ENCODE measurements around the gene PTEN.

PTEN gene

GRCh38 chr10:87915406-87915805 lies 52.0 kb downstream of the PTEN start:
- Histone ChIP-seq H3K79me2 (ENCODE audit: control insufficient read depth, insufficient read depth, low read length, poor library complexity) (peaks cover 5% of the 10 kb centered on the region), H3K79me1 (ENCODE audit: low read length) (no peaks in the 10 kb centered on the region), H3K4ac (ENCODE audit: low read depth, low read length) (peak overlapping the region; percentile 27), H3K9me3 (ENCODE audit: insufficient read depth, low read depth, low read length) (no peaks in the 10 kb centered on the region), H3K27ac (ENCODE audit: low read depth, low read length) (no peak overlapping the region), H2BK120ac (ENCODE audit: insufficient read depth, low read length, poor library complexity) (no peak overlapping the region), H2AK5ac (ENCODE audit: low read length) (peak overlapping the region; percentile 29), H2BK12ac (ENCODE audit: low read length) (no peak overlapping the region), H3K14ac (ENCODE audit: low read length) (no peak overlapping the region), H3K4me2 (ENCODE audit: low read length) (no peak overlapping the region), H2BK5ac (ENCODE audit: low read depth, low read length, poor library complexity) (no peak overlapping the region), H2AFZ (ENCODE audit: insufficient read depth, low read length, poor library complexity) (no peak overlapping the region), H4K91ac (ENCODE audit: low read depth, low read length) (no peak overlapping the region), H3K27me3 (ENCODE audit: insufficient read depth, low read length) (no peaks in the 10 kb centered on the region), H3K36me3 (ENCODE audit: control insufficient read depth in 1 of 2, insufficient read depth in 2 of 2, low read length in 2 of 2) (peaks cover 3 to 4% of the 10 kb centered on the region in 2 experiments), H3K9ac (ENCODE audit: low read length) (no peak overlapping the region), H3K4me1 (ENCODE audit: control insufficient read depth in 1 of 2, insufficient read depth in 2 of 2, low read length in 2 of 2) (peaks cover 0 to 6% of the 10 kb centered on the region in 2 experiments), H3K23ac (ENCODE audit: low read length) (no peak overlapping the region), H3K18ac (ENCODE audit: low read length) (peak overlapping the region; percentile 3), H3K4me3 (ENCODE audit: low read depth, low read length) (no peak overlapping the region), H4K8ac (ENCODE audit: low read depth, low read length) (no peak overlapping the region), H4K12ac (ENCODE audit: low read depth, low read length) (no peak overlapping the region)
- no CpG with 5 or more reads among the region's 4 CpGs for WGBS (ENCODE audit: extremely low coverage, insufficient coverage, insufficient read length)
- DNase-seq, result no peak

DNA sequence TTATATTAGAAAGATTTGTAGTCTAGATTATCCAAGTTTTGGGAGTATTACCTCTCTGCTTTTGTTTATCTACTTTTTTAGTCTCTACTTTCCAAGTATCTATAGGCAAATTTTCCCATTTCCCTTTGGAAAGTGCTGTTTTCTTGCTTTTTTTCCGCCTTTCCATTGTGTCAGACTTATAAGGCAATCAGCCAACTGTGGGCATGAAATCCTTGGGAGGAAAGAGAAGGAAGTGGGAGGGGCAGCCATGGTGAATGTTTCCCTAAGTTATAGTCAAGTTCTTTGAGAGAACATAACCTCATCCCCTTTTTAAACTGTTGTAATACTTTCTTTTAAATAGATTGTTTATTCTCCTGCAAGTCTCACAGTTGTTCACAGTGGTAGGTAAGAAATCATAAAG lies 52.6 kb downstream of the PTEN start:
- Histone ChIP-seq H2BK5ac (ENCODE audit: low read depth, low read length, poor library complexity) (no peak overlapping the region), H3K27me3 (ENCODE audit: insufficient read depth, low read length) (no peaks in the 10 kb centered on the region), H3K79me1 (ENCODE audit: low read length) (no peaks in the 10 kb centered on the region), H3K4ac (ENCODE audit: low read depth, low read length) (no peak overlapping the region), H3K27ac (ENCODE audit: low read depth, low read length) (no peak overlapping the region), H3K23ac (ENCODE audit: low read length) (no peak overlapping the region), H4K12ac (ENCODE audit: low read depth, low read length) (no peak overlapping the region), H2AK5ac (ENCODE audit: low read length) (no peak overlapping the region), H4K8ac (ENCODE audit: low read depth, low read length) (no peak overlapping the region), H3K36me3 (ENCODE audit: control insufficient read depth in 1 of 2, insufficient read depth in 2 of 2, low read length in 2 of 2) (peaks cover 2 to 4% of the 10 kb centered on the region in 2 experiments), H2AFZ (ENCODE audit: insufficient read depth, low read length, poor library complexity) (no peak overlapping the region), H3K14ac (ENCODE audit: low read length) (no peak overlapping the region), H2BK120ac (ENCODE audit: insufficient read depth, low read length, poor library complexity) (no peak overlapping the region), H3K9me3 (ENCODE audit: insufficient read depth, low read depth, low read length) (no peaks in the 10 kb centered on the region), H4K91ac (ENCODE audit: low read depth, low read length) (no peak overlapping the region), H3K79me2 (ENCODE audit: control insufficient read depth, insufficient read depth, low read length, poor library complexity) (peaks cover 5% of the 10 kb centered on the region), H2BK12ac (ENCODE audit: low read length) (no peak overlapping the region), H3K9ac (ENCODE audit: low read length) (no peak overlapping the region), H3K18ac (ENCODE audit: low read length) (no peak overlapping the region), H3K4me2 (ENCODE audit: low read length) (no peak overlapping the region), H3K4me3 (ENCODE audit: low read depth, low read length) (no peak overlapping the region), H3K4me1 (ENCODE audit: control insufficient read depth in 1 of 2, insufficient read depth in 2 of 2, low read length in 2 of 2) (peaks cover 0 to 6% of the 10 kb centered on the region in 2 experiments)
- no peak for DNase-seq
- no CpG with 5 or more reads among the region's 1 CpG for WGBS (ENCODE audit: extremely low coverage, insufficient coverage, insufficient read length)

- Histone ChIP-seq H2BK12ac (ENCODE audit: low read length) (no peak overlapping the region), H3K79me2 (ENCODE audit: control insufficient read depth, insufficient read depth, low read length, poor library complexity) (peaks cover 5% of the 10 kb centered on the region), H2AK5ac (ENCODE audit: low read length) (no peak overlapping the region), H4K12ac (ENCODE audit: low read depth, low read length) (no peak overlapping the region), H3K79me1 (ENCODE audit: low read length) (no peaks in the 10 kb centered on the region), H3K9me3 (ENCODE audit: insufficient read depth, low read depth, low read length) (no peaks in the 10 kb centered on the region), H3K14ac (ENCODE audit: low read length) (no peak overlapping the region), H3K36me3 (ENCODE audit: control insufficient read depth in 1 of 2, insufficient read depth in 2 of 2, low read length in 2 of 2) (peaks cover 2 to 4% of the 10 kb centered on the region in 2 experiments), H2BK120ac (ENCODE audit: insufficient read depth, low read length, poor library complexity) (no peak overlapping the region), H4K91ac (ENCODE audit: low read depth, low read length) (no peak overlapping the region), H3K18ac (ENCODE audit: low read length) (peak overlapping the region; percentile 82), H3K4me1 (ENCODE audit: control insufficient read depth in 1 of 2, insufficient read depth in 2 of 2, low read length in 2 of 2) (peaks cover 0 to 6% of the 10 kb centered on the region in 2 experiments), H3K4me3 (ENCODE audit: low read depth, low read length) (no peak overlapping the region), H2AFZ (ENCODE audit: insufficient read depth, low read length, poor library complexity) (no peak overlapping the region), H3K9ac (ENCODE audit: low read length) (no peak overlapping the region), H3K4ac (ENCODE audit: low read depth, low read length) (peak overlapping the region; percentile 91), H3K27ac (ENCODE audit: low read depth, low read length) (no peak overlapping the region), H3K4me2 (ENCODE audit: low read length) (no peak overlapping the region), H3K23ac (ENCODE audit: low read length) (no peak overlapping the region), H4K8ac (ENCODE audit: low read depth, low read length) (no peak overlapping the region), H3K27me3 (ENCODE audit: insufficient read depth, low read length) (no peaks in the 10 kb centered on the region), H2BK5ac (ENCODE audit: low read depth, low read length, poor library complexity) (no peak overlapping the region)
- peak; percentile 2 to 28 for DNase-seq
- no CpG with 5 or more reads among the region's 3 CpGs for WGBS (ENCODE audit: extremely low coverage, insufficient coverage, insufficient read length)
Observed at GRCh38 chr10:87916515-87916914, 53.1 kb downstream of the PTEN start.

GRCh38 chr10:87918254-87918859 lies 54.9 kb downstream of the PTEN start:
- no peak overlapping the region for H3K14ac ChIP-seq (ENCODE audit: low read length)
- H3K79me1 ChIP-seq (ENCODE audit: low read length), result no peaks in the 10 kb centered on the region
- no peak overlapping the region for H3K4me2 ChIP-seq (ENCODE audit: low read length)
- no peak overlapping the region for H3K4ac ChIP-seq (ENCODE audit: low read depth, low read length)
- no peak overlapping the region for H4K91ac ChIP-seq (ENCODE audit: low read depth, low read length)
- no CpG with 5 or more reads among the region's 3 CpGs for WGBS (ENCODE audit: extremely low coverage, insufficient coverage, insufficient read length)
- no peak overlapping the region for H2AK5ac ChIP-seq (ENCODE audit: low read length)
- H3K4me3 ChIP-seq (ENCODE audit: low read depth, low read length), result no peak overlapping the region
- H3K4me1 ChIP-seq (ENCODE audit: control insufficient read depth in 1 of 2, insufficient read depth in 2 of 2, low read length in 2 of 2), result peaks cover 0 to 6% of the 10 kb centered on the region in 2 experiments
- H4K12ac ChIP-seq (ENCODE audit: low read depth, low read length), result no peak overlapping the region
- H3K79me2 ChIP-seq (ENCODE audit: control insufficient read depth, insufficient read depth, low read length, poor library complexity), result peaks cover 5% of the 10 kb centered on the region
- peak in 1 of 2 donors; percentile 4 for DNase-seq
- no peak overlapping the region for H3K23ac ChIP-seq (ENCODE audit: low read length)
- H3K27ac ChIP-seq (ENCODE audit: low read depth, low read length), result no peak overlapping the region
- no peak overlapping the region for H2AFZ ChIP-seq (ENCODE audit: insufficient read depth, low read length, poor library complexity)
- no peak overlapping the region for H2BK5ac ChIP-seq (ENCODE audit: low read depth, low read length, poor library complexity)
- H2BK12ac ChIP-seq (ENCODE audit: low read length), result no peak overlapping the region
- no peak overlapping the region for H3K18ac ChIP-seq (ENCODE audit: low read length)
- peaks cover 2 to 4% of the 10 kb centered on the region in 2 experiments for H3K36me3 ChIP-seq (ENCODE audit: control insufficient read depth in 1 of 2, insufficient read depth in 2 of 2, low read length in 2 of 2)
- H3K27me3 ChIP-seq (ENCODE audit: insufficient read depth, low read length), result no peaks in the 10 kb centered on the region
- H2BK120ac ChIP-seq (ENCODE audit: insufficient read depth, low read length, poor library complexity), result no peak overlapping the region
- H4K8ac ChIP-seq (ENCODE audit: low read depth, low read length), result no peak overlapping the region
- H3K9ac ChIP-seq (ENCODE audit: low read length), result no peak overlapping the region
- H3K9me3 ChIP-seq (ENCODE audit: insufficient read depth, low read depth, low read length), result no peaks in the 10 kb centered on the region

Measured in trophoblast cell (in vitro differentiated cells and primary cell).